Esophagus muscularis mucosa (tissue), 4 donors: Measurements from ENCODE around the gene TMOD1.
A peak's percentile ranks its signal among the peaks of the same experiment; 100 is the strongest.

Experiments used
- EP300 ChIP-seq: sonication (generic); formaldehyde crosslinking; IDR thresholded peaks from one replicate; pipeline ENCODE4 v1.6.1; 2017; ENCODE audit warnings: antibody characterized with exemption
- POLR2A ChIP-seq: fragments of 450-650 bp; IDR thresholded peaks from one replicate; pipeline ENCODE4 v1.6.1; 2017; ENCODE audit warnings: antibody characterized with exemption, moderate library complexity, mild to moderate bottlenecking, low read depth
- TF ChIP-seq, protein P1 (sequence below), 3 experiments: fragments of 200-600 bp in 2 of 3; fragments of 450-650 bp in 1 of 3; sonication (generic) in 2 of 3; IDR thresholded peaks; one replicate each; pipeline ENCODE4 v1.5.1; 2017 to 2019; ENCODE audit warnings: antibody characterized with exemption in 3 of 3, mild to moderate bottlenecking in 2 of 3, moderate library complexity in 1 of 3

DNA sequence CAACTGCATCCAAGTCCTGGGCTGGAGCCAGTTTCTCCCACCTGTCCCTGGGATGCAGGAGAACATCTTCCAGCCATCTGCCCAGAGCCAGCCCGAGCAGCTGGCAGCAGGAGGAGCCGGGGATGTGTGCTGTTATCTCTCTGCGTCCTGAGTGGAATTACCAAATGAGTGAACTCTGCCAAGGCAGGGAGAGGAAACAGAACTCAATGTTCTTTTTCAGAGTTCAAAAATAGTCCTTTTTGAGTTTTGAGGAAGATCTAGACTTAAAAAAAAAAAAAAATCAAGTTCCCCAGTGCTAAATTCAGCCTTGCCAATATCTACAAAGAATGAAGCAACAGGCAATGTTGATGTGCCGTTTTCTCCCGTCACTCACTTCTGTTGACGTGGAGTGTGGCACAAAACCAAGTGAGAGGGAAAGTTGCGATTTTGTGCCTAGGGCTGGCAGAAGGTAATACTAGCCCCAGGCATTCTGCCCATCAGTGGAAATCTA lies 56.2 kb downstream of the TMOD1 start:
- TF ChIP-seq EP300 (peak; percentile 62), POLR2A (no peak)
- TF ChIP-seq, protein P1, sequence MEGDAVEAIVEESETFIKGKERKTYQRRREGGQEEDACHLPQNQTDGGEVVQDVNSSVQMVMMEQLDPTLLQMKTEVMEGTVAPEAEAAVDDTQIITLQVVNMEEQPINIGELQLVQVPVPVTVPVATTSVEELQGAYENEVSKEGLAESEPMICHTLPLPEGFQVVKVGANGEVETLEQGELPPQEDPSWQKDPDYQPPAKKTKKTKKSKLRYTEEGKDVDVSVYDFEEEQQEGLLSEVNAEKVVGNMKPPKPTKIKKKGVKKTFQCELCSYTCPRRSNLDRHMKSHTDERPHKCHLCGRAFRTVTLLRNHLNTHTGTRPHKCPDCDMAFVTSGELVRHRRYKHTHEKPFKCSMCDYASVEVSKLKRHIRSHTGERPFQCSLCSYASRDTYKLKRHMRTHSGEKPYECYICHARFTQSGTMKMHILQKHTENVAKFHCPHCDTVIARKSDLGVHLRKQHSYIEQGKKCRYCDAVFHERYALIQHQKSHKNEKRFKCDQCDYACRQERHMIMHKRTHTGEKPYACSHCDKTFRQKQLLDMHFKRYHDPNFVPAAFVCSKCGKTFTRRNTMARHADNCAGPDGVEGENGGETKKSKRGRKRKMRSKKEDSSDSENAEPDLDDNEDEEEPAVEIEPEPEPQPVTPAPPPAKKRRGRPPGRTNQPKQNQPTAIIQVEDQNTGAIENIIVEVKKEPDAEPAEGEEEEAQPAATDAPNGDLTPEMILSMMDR (IDR thresholded peaks at IDR 0.05): no peak
